Sciatic nerve (tissue), 2 donors: ENCODE results near the gene EEF1G. TPM values are rescaled to one million over a fixed set of nuclear protein-coding genes. Genes with fewer than 3 reads are reported as not detected.
"Not testable (repeated sequence)": the region's sequence is repeated elsewhere in the genome, so short reads cannot be mapped to it uniquely, and the experiment has no call there.

Experiments used
- ATAC-seq: fragments of 200-7000 bp; cut with Tn5 transposase; one replicate; pipeline ENCODE4 v1.9.1; 2020; ENCODE audit warnings: mild to moderate bottlenecking, moderate library complexity
- DNase-seq: peaks from one replicate; pipeline ENCODE4 v3.0.0-alpha.2; 2020; ENCODE audit warnings: low spot score
- intact Hi-C: fragments of 100-400 bp; cut with DNase I; formaldehyde crosslinking; loops from one replicate; pipeline ENCODE4 v1.14.2; 2022
- total RNA-seq: library from RNA; stranded (reverse); fragmentation: NEBNext Ultra II Directional; extraction: Animal tissue kit (Norgen Biotek cat#: 25700); gene quantifications from one replicate; pipeline ENCODE4 v1.2.1, GENCODE V29; 2021
- donor health status: DM: no; HTN: no; CAD: no.
- donor health status: DM: no; HTN: no; CAD: no.

EEF1G gene
- 811 TPM for total RNA-seq

- ATAC-seq: peak; percentile 98
- intact Hi-C loops: no loop called here
Observed at GRCh38 chr11:62573592-62574362, at the start of gene EEF1G. TSS of gene EEF1G (minus strand) at chr11:62573891. CDS start at chr11:62573842, 49 bp downstream.

GRCh38 chr11:62622476-62623089, 48.9 kb upstream of the EEF1G start:
- ATAC-seq: no peak
- intact Hi-C loops: no loop called here

More at GRCh38 chr11:62573592-62574362, at the start of gene EEF1G:
- peak; percentile 97 for DNase-seq

GRCh38 chr11:62621567-62622470, 48.1 kb upstream of the EEF1G start, which contains the start of gene B3GAT3:
TSS of gene B3GAT3 (minus strand) at chr11:62621986. CDS start at chr11:62621947, 39 bp downstream.
- peak; percentile 98 for DNase-seq
- peak; percentile 99 for ATAC-seq
- intact Hi-C loops: no loop called here

More at GRCh38 chr11:62622476-62623089, 48.9 kb upstream of the EEF1G start:
- no peak for DNase-seq

- intact Hi-C loops: no loop called here
- ATAC-seq (no peak), DNase-seq (no peak)
Observed at GRCh38 chr11:62621027-62621566, 47.4 kb upstream of the EEF1G start.

GRCh38 chr11:62616957-62617356, 43.3 kb upstream of the EEF1G start:
- ATAC-seq, DNase-seq, intact Hi-C loops: not testable (repeated sequence)

- no peak for ATAC-seq
- intact Hi-C loops: no loop called here
- no peak for DNase-seq
Observed at GRCh38 chr11:62615521-62615920, 41.8 kb upstream of the EEF1G start.

- intact Hi-C loops: no loop called here
- ATAC-seq: no peak
- DNase-seq: no peak
Observed at GRCh38 chr11:62614275-62614674, 40.6 kb upstream of the EEF1G start.

- ATAC-seq (peak; percentile 24), DNase-seq (no peak)
- intact Hi-C loops: no loop called here
Observed at GRCh38 chr11:62613291-62613778, 39.6 kb upstream of the EEF1G start.

GRCh38 chr11:62612366-62613290, 38.9 kb upstream of the EEF1G start, which contains the start of the genes EML3 and ROM1:
TSS of gene EML3 (minus strand) at chr11:62612775. CDS start at chr11:62612457, 318 bp downstream.
TSS of gene ROM1 (plus strand) at chr11:62613257. CDS start at chr11:62613282, 25 bp downstream.
- ATAC-seq: peak; percentile 90
- intact Hi-C loops: no loop called here
- peak; percentile 96 for DNase-seq

GRCh38 chr11:62611705-62612365, 38.1 kb upstream of the EEF1G start:
- intact Hi-C loops: no loop called here
- peak; percentile 72 for DNase-seq

GRCh38 chr11:62610814-62611704, 37.4 kb upstream of the EEF1G start:
- DNase-seq: no peak
- intact Hi-C loops: no loop called here

More at GRCh38 chr11:62611705-62612365, 38.1 kb upstream of the EEF1G start:
- peak; percentile 19 for ATAC-seq

GRCh38 chr11:62610403-62610802, 36.7 kb upstream of the EEF1G start:
- no peak for ATAC-seq
- intact Hi-C loops: no loop called here

More at GRCh38 chr11:62610814-62611704, 37.4 kb upstream of the EEF1G start:
- no peak for ATAC-seq

GRCh38 chr11:62608776-62609175, 35.1 kb upstream of the EEF1G start:
- ATAC-seq (no peak), DNase-seq (no peak)
- intact Hi-C loops: no loop called here

More at GRCh38 chr11:62610403-62610802, 36.7 kb upstream of the EEF1G start:
- DNase-seq: no peak

GRCh38 chr11:62607714-62608113, 34.0 kb upstream of the EEF1G start:
- ATAC-seq (no peak), DNase-seq (no peak)
- intact Hi-C loops: no loop called here

GRCh38 chr11:62605902-62606301, 32.2 kb upstream of the EEF1G start:
- DNase-seq (no peak), ATAC-seq (no peak)
- intact Hi-C loops: no loop called here

- ATAC-seq: no peak
- intact Hi-C loops: no loop called here
- DNase-seq: no peak
Observed at GRCh38 chr11:62605467-62605866, 31.8 kb upstream of the EEF1G start.
